GM15510 (cell line): ENCODE data around the gene CEP126.

Experiments used
- POLR2A ChIP-seq: IDR thresholded peaks from 3 replicates; pipeline ENCODE4 v1.6.1; 2011; ENCODE audit warnings: borderline replicate concordance; ENCODE audit not compliant: insufficient read length; ENCODE audit errors: extremely low read depth

Gene CEP126

DNA sequence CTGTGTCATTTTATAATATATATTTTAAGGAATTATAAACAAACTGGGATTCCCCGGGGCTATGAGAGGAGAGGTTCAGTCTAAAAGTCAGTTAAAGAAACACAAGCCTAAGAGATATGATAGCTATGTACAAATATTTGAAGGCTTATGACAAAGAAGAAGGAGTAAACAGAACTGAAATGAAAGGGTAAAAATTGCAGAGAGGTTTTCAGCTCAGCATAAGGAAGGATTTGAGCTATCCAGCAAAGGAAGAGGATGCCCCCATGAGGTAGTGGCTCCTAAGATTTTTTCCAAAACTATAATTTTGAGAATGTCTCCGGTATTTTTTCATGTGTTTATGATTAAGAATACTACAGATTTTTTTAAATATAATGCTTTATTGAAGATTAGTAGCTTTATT, 59.4 kb downstream of the CEP126 start:
- no peak for TF ChIP-seq POLR2A

DNA sequence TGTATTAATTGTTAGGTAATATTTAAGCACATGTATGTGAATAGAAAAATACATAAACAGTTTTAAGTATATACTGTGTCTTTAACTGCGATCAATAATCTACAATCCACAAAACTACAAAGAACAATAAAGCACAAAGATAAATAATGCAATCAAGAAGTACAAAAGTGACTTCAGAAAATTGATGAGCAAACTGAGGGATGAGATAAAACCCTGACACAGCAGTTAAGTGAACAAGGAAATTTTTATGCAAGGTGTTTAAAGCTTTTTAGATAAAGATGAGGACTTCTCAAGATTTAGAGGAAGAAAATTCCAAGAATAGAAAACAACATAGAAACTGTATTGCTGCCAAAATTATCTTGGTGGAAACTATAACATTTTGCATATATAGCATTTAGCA, 60.0 kb downstream of the CEP126 start:
- TF ChIP-seq POLR2A, result no peak

DNA sequence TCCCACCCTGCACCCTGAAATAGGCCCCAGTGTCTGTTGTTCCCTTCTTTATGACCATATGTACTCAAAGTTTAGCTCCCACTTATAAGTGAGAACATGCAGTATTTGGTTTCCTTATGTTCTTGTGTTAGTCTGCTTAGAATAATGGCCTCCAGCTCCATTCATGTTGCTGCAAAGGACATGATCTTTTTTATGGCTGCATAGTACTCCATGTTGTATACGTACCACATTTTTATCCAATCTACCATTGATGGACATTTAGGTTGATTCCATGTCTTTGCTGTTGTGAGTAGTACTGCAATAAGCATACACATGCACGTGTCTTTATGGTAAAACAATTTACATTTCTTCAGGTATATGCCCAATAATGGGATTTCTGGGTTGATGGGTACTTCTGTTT, 60.9 kb downstream of the CEP126 start:
- TF ChIP-seq POLR2A, result no peak

DNA sequence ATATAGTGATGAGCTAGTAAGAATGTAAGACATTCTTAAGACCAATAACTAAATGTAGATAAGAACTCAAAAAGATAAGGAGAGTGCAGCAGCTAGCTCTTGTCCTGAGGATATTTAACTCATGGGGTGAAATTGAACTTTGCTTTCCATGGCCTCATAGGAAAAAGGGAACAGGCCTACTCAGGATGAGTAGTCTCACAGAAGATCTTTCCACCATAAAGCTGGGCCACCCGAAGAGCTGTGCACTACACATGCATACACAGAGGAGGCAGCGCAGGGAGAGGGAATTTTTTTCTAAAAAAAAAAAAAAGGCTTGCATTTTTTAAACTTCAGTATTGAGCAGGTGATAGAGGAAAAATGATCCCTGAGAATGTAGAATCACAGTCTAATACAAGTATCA, 72.6 kb downstream of the CEP126 start:
- TF ChIP-seq POLR2A, result no peak

DNA sequence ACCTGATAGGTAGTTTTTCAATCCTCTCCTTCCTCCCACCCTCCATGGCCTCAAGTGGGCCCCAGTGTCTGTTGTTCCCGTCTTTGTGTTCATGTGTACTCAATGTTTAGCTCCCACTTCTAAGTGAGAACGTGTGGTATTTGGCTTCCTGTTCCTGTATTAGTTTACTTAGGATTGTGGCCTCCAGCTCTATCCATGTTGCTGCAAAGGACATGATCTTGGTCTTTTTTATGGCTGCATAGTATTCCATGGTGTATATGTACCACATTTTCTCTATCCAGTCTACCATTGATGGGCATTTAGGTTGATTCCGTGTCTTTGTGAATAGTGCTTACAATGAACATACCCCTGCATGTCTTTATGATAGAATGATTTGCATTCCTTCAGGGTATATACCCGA, 78.4 kb downstream of the CEP126 start:
- TF ChIP-seq POLR2A, result no peak

DNA sequence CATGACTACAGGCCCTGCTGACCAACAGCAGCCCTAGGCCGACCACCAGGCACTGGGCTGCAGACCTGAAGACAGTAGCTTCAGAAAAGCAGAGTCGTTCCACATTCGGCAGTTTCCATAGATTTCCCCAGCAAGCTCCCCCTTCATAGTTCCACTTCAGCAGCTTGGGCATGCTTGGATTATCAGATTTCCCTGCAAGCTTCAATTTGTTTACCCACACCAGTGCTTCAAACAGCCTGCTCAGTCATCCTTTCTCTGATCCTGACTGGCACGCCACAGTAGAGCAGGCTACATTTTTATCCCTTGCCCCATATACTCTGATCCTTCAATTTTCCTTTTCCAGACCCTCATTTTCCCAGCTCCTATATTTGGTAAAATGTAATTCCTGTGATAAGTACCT, 81.3 kb downstream of the CEP126 start:
- no peak for TF ChIP-seq POLR2A

DNA sequence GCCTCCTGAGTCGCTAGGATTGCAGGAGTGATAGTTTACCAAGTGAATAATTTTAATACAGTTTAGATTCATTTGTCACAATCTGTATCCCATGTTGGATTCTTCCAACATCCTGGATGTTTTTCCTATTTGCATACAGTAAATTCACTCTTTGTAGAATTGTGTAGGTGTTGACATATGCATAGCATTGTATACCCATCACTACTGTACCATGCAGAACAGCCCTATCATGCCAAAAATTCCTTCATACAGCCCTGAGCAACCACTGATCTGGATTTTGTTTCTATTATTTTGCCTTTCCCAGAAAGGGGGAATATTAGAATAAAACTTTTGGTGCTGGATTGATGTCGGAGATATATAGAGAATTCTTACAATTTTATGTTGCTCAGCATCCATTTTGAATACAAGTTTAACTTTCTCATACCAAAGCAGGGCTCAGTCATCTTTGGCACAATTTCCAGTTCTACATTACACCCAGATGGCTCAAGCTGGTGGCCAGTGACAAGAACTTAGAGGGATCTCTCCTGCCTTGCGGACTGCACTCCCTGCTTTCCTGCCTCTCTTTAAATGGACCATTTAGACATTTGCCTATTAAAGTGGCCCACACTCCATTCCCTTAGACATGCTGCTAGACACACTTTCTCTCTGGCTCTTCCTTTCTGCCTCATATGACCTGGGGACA, 87.0 kb downstream of the CEP126 start:
- no peak for TF ChIP-seq POLR2A

DNA sequence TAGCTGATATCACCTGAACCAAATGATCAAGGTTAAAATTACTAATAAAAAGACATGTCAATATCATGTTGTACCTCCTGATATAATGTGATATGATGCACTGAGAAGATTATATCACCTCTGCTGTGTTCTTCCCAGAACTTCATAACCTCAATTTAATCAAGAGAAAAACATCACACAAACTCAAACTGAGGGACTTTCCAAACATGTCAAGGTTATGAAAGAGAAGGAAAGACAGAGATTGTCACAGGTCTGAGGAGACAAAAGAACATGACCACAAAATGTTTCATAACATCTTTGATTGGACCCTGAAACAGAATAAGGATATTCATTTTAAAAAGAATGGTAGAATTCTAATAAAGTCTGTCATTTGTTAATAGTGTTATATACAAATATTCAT, 89.4 kb downstream of the CEP126 start:
- TF ChIP-seq POLR2A, result no peak

DNA sequence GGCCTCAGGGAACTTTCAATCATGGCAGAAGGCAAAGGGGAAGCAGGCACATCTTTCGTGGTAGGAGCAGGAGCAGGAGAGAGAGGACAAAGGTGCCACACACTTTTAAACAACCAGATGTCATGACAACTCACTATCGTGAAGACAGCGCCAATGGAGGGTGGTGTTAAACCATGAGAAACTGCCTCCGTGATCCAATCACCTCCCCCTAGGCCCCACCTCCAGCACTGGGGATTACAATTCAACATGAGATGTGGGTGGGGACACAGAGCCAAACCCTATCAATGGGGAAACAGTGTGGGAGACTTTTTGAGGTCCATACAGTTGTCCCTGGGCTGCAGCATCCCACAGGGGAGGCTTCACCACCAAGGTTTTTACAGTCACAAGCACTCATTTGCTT, 90.5 kb downstream of the CEP126 start:
- no peak for TF ChIP-seq POLR2A

DNA sequence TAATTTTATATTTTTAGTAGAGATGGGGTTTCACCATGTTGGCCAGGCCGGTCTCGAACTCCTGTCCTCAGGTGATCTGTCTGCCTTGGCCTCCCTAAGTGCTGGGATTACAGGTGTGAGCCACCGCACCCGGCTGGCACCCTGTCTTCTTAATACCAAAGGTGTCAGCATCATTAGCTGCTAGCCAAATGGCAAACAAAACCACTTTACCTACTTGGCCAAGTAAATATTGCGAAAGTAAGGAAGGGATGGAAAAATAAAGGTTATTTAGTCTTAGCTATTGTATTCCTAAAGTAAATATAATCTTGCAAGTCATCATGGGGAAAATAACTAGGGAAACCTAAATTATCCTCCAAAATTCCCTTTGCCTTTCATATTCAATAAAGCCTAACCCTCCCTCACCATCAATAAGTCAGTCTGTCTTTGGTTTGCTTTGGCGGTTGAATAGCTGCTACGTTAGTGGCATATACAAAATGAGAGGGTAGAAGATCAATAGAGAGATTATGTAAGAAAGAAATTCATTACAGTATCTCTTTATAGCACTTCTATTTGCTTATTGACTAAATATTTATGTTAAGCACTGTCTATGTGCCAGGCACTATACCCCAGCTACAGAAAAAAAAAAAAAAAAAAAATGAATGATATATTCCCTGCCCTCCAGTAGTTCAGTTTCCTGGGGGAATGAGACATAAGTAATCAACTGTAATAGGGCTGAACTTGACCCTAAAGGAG, 92.2 kb downstream of the CEP126 start:
- TF ChIP-seq POLR2A, result no peak

DNA sequence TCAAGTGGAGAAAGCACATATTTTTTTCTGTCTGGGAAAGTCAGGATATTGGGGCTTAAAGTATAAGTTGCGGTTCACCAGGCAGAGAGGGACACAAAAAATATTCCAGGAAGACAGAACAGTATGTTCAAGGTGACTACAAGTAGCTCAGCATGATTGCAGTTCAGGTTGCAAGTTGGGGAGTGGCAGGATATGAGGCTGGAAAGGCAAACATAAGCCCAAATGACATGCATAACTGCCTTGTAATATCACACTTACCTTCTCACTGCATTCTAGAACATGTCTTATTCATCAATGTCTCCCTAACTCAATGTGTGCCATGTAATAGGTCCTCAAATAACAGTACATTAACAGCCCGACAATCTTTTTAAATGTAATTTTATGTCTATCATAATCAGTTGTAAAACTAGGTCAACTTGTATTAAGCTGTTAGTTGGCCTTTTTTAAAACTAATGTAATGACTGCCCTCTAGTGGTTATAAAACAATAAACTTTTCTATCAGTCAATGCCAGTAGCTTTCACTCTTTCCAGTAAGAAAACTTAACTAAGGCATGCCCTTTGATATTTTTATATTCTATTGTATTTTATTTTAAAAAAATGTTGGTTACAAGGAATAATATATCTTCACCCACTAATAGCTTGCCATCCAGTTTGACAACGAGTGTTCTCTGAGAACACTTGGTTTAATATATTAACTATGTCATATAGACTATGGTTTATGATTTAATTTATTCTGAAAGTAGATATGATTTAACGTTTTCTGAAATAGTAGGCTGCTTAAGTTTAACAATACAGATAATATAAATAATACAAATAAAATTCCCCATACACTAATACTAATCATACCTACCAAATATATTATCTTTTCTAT, 93.0 kb downstream of the CEP126 start:
- no peak for TF ChIP-seq POLR2A

DNA sequence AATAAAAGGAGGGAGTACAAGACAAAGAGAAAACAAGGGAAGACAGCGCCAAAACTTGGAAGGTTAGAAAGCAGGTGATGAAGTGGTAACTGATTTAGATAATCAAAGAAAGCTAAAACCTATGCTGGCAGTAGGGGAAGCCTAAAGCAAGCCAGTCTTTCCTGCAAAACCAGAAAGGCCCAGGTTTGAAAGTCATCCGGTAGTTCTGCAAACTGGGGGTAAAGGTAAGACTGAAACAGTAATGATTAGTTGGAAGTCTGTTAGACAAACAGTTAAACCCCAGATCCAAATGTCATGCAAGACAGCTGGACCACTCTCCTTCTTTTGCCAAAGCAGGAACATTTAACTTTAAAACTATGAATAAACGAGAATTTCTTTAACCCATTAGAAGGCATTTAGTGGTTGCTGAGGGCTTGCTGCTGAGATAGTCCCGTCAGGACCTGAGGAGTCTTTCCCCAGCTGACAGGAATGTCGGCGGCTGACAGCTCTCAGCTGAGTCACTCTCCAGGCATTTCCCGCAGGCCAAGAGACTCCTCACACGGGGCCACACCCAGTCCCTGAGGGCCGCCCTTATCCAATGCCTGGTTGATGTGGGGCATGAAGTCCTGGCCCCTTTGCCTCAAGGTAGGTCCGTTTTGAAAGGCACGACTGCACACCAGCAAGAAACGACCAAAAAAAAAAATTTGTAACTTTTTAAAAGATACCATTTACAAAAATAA, 96.1 kb downstream of the CEP126 start:
- no peak for TF ChIP-seq POLR2A

DNA sequence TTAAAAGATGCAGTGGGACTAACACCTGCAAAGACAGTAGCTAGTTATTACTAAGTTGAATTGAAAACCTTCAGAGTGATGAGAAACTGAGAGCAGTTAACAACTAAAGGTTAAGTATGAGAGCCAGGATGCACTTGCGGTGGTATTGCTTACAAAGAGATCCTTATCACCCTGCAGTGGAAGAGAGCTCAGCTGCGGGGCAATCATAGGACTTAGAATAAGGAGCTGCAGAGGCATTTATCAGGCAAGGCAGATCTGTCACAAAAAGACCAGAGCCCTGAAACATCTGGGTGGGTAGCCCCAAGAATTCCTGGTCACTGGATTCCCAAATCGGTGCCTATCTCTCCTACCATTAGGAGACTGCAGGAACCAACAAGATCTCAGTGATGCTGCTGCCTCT, 98.1 kb downstream of the CEP126 start:
- no peak for TF ChIP-seq POLR2A

DNA sequence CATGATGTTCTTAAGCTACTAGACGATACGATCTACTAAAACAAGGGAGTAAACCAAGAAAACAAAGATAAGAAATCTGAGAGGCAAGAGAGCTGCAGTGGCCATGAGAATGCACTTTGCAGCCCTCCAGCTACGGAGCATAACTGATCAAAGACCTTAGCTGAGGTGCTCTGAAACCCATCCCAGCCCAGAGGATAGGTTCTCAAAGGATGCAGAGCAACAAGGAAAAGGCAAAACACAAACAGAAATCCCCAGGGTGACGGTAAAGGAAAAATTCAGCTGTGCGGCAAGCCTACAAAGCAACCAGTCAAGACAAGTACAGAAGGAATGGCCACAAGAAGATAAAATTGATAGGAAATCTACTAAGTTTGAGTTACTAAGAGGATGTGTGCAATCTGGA, 99.9 kb downstream of the CEP126 start:
- TF ChIP-seq POLR2A, result no peak

DNA sequence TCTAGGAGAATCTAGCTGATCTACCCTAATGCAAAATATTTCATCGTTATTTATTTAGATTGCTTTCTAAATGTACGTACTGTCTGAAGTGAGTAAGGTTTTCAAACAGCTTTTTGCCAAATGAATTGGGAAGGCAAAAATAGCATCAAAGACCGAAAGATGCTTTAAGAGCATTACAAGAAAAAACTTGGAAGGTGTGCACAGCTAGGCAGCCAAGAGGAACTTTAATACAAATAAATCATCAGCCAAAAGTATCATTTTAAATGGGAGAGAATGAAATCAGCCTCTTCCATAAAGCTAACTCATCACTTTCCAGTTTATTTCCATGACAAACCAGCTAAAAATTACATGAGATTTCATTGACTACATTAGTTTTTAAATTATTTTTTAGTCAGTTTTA, 102.2 kb downstream of the CEP126 start:
- TF ChIP-seq POLR2A, result no peak

DNA sequence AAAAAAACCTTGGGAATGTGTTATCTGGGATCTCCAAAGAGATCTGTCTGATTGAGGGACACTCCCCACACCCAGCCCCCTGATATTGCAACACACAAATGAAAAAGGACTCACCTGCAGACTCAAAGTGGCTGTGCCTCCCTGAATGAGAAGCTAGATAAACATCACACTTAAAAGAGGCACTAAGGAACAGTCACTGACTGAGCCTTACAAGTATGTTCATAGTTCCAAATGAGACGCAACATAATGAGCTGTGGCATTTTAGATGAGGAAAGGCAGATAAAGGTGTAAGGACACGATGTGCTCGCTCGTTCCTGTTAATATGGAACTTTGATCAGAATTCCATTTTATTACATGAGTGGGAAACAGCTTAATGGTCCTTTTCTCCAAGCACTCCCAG, 111.4 kb downstream of the CEP126 start:
- TF ChIP-seq POLR2A, result no peak

DNA sequence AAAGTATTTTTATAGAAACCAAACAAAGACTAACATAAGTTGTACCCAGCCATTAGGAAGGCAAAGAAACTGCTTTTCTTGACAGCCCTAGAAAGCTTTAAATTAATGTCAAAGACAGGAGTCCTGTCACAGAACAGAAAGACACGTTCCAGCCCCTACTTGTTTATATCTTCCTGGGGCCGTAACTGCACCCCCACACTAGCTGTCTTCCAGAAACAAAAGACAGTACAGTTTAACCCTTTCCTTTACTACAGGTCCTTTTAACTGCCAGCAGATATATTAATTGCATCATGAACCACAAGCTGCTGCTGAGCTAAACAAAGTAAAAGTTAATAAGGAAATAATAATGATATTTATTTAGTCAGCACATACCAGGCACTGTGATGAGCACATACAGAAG, 112.1 kb downstream of the CEP126 start:
- no peak for TF ChIP-seq POLR2A
